GM18505 (cell line): ENCODE data around the gene TMC1.

Source experiments
- ATAC-seq: cut with Tn5 transposase; IDR thresholded peaks from one replicate; pipeline ENCODE4 v1.9.1; 2021; ENCODE audit not compliant: unreplicated experiment
- POLR2A ChIP-seq: IDR thresholded peaks from 4 replicates; pipeline ENCODE4 v1.6.1; 2011; ENCODE audit warnings: borderline replicate concordance; ENCODE audit not compliant: insufficient read depth, insufficient read length; ENCODE audit errors: extremely low read depth

Gene TMC1

DNA sequence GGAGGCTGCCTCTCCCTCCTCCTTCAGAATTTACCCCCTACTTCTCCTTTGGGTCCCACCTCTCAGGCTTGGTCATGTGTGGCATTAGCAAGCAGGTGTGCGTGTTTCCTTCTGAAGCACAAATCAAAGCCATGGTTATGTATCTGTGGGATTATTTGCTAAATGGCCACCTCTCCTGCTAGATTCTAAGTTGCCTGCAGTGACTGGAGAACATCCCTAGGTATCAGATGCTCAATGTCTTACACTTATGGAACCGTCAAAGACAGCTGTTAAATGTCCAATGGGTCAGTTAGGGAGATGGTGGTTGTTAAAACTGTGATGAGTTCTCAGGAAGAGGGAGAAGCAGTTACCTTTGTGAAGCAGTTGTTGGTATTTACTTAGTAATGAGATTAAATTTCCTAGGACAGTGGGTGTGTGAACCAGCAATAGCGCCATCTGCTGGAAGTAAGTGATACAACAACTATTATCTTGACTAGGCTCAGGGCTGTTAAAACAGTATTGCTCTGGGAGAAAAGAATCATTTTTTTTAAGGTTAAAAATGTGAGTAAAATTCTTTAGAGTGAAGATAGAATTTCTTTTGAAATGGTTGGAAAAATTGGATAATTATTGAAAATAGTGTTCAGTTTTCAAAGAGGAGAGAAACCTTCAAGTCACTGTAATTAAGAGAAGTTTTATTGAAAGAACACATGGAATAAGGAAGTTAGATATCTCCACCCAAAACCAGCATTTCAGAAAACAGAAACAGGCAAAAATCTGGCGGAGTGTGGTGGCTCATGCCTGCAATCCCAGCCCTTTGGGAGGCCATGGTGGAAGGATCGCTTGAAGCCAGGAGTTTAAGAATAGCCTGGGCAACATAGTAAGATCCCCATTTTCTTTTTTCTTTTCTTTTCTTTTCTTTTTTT lies 71.3 kb downstream of the TMC1 start:
- ATAC-seq = peak; percentile 83
- no peak for TF ChIP-seq POLR2A

GRCh38 chr9:72596451-72597180 lies 75.2 kb downstream of the TMC1 start:
- no peak for TF ChIP-seq POLR2A
- no peak for ATAC-seq

- TF ChIP-seq POLR2A = no peak
- ATAC-seq = no peak
Observed at GRCh38 chr9:72597181-72597517, 75.7 kb downstream of the TMC1 start.

- no peak for TF ChIP-seq POLR2A
Observed at GRCh38 chr9:72597601-72598000, 76.2 kb downstream of the TMC1 start.

DNA sequence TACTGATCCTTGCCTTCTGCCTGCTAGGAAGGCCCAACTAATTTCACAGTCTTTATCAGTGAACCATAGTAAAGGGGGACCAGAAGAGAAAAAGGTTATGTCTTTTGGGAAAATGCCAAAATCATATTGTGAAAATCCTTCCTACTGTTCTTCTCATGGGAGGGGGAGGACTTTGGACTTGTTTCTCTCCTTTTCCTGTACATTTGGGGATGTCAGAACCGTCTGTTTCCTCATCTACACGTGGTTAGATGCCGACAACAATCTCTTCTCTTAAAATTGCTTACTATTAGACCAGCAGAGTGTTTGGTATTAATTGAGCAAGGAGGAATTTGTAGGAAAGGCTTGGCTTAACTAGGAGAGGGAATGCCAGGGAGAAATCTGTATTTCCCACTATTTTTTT lies 77.2 kb downstream of the TMC1 start:
- no peak for ATAC-seq
- no peak for TF ChIP-seq POLR2A

More at GRCh38 chr9:72597601-72598000, 76.2 kb downstream of the TMC1 start:
- no peak for ATAC-seq

DNA sequence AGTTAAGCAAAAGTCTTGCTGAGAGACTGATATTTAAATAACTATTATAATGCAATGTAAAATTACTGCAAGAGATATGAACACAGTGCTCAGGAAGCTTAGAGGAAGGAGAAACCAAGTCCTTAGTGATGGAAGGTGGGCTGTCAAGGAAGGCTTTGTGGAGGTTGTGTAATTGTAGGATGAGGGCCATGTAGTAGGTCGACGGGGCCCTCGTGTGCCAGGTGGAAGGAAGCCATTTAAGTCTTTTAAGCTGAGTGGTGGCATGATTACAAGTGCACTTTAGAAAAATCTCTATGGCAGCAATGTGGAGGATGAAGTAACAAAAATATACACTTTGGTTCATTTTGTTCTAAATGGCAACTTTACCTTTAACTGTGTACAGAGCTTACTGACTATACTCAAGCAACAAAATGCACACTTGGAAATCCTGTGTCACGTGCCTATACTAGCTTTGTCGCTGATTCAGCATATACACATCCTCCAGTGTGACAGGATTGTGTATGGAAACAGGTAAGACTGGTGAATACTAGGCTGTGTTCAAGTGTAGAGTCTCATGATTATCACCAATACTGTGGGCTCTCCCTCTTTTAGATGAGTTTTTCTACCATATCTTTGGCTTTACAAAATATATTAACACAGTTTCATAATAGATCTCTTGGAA lies 78.6 kb downstream of the TMC1 start:
- no peak for TF ChIP-seq POLR2A
- no peak for ATAC-seq

DNA sequence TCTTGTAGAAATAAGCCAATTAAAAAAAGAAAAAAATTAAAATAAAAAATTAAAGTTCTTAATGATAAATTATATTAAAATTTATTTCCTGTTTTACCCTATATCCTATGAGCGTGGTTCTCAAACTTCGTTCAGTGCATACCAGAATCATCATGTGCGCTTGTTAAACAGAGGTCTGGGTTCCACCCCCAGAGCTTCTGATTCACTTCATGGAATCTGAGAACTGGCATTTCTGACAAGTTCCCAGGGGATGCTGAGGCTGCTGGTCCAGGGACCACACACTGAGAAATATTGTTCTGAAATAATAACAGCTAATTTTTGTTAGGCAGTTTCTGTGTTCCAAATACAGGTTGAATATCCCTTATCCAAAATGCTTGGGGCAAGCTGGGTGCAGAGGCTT lies 79.3 kb downstream of the TMC1 start:
- no peak for TF ChIP-seq POLR2A
- ATAC-seq = no peak

- TF ChIP-seq POLR2A = no peak
- no peak for ATAC-seq
Observed at GRCh38 chr9:72601615-72602014, 80.2 kb downstream of the TMC1 start.

DNA sequence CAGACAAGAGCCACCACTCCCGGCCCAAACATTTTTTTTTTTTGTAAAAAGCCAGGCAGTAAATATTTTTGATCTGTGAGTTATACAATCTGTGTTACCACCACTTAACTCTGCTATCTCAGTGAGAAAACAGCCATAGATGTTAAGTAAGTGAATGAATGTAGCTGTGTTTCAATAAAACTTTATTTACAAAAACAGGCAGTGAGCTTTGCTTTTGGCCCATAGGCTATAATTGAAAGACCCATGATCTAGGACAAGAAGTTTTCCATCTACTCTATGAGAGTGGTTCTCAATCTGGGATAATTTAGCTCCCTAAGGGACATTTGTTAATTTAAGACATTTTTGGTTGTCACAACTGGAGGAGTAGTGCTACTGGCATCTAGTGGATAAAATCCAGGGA lies 91.0 kb downstream of the TMC1 start:
- no peak for ATAC-seq
- TF ChIP-seq POLR2A = no peak

- no peak for TF ChIP-seq POLR2A
- ATAC-seq = no peak
Observed at GRCh38 chr9:72614067-72614466, 92.7 kb downstream of the TMC1 start.

GRCh38 chr9:72615931-72616330 lies 94.5 kb downstream of the TMC1 start:
- ATAC-seq = no peak
- TF ChIP-seq POLR2A = no peak

DNA sequence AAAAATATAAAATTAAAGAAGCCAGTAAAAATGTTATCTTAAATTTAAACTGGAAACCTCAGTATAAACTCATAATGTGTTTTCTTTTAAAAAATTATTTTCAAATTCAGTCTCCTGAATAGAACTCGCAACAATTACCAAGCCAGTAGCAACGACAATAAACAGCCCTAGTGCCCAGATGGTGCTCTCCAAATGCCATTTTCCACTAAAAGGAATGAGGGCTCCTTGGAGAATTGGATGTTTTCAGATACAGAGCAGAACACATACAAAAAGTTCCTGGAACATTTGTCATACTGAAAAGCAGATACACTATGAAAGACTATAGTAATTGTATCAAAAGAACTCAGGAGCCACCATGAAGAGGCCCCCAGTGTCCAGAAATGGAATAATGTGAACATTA lies 97.4 kb downstream of the TMC1 start:
- TF ChIP-seq POLR2A = no peak
- ATAC-seq = no peak

GRCh38 chr9:72622186-72622585 lies 100.8 kb downstream of the TMC1 start:
- no peak for TF ChIP-seq POLR2A

More at GRCh38 chr9:72622186-72622585, 100.8 kb downstream of the TMC1 start:
- ATAC-seq = no peak
